Gastrocnemius medialis (tissue), 4 donors: ENCODE data around the gene DPYD.

Experiments
- POLR2A ChIP-seq, 2 donors: fragments of 450-650 bp; IDR thresholded peaks; one replicate each; pipeline ENCODE4 v1.6.1; 2017; ENCODE audit warnings: antibody characterized with exemption in 2 of 2, mild to moderate bottlenecking in 2 of 2, moderate library complexity in 2 of 2
- TF ChIP-seq, protein P1 (sequence below), 5 experiments: fragments of 450-650 bp in 3 of 5; fragments of 200-600 bp in 2 of 5; sonication (generic) in 2 of 5; IDR thresholded peaks in 4 of 5; conservative IDR thresholded peaks in 1 of 5; 1 replicate in 4 of 5; 2 replicates in 1 of 5; pipeline ENCODE4 v1.5.1; 2016 to 2019; ENCODE audit warnings: antibody characterized with exemption in 5 of 5, mild to moderate bottlenecking in 3 of 5, moderate library complexity in 3 of 5

DNA sequence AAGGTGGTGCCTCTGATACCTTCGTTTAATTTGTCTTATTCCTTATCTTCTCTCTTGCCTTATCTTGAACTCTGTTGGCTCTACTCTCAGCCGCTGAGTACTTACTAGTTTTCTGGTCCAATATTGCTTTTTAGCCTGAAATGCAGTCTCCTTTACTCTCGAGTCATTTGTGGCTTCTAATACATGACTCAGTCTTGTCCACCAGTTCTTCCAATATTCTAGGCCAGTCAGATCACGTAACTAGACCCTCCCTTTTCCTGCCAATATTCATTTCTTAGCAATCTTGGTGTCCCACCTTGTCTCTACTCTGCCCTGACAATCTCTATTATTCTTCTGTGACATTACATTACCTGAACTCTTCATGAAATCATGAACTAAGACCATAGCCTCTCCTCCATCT lies 555.8 kb downstream of the DPYD start:
- TF ChIP-seq, protein P1, sequence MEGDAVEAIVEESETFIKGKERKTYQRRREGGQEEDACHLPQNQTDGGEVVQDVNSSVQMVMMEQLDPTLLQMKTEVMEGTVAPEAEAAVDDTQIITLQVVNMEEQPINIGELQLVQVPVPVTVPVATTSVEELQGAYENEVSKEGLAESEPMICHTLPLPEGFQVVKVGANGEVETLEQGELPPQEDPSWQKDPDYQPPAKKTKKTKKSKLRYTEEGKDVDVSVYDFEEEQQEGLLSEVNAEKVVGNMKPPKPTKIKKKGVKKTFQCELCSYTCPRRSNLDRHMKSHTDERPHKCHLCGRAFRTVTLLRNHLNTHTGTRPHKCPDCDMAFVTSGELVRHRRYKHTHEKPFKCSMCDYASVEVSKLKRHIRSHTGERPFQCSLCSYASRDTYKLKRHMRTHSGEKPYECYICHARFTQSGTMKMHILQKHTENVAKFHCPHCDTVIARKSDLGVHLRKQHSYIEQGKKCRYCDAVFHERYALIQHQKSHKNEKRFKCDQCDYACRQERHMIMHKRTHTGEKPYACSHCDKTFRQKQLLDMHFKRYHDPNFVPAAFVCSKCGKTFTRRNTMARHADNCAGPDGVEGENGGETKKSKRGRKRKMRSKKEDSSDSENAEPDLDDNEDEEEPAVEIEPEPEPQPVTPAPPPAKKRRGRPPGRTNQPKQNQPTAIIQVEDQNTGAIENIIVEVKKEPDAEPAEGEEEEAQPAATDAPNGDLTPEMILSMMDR (IDR thresholded peaks at IDR 0.05 in 4 of 5, conservative IDR thresholded peaks at IDR 0.05 in 1 of 5), result no peak
- no peak for TF ChIP-seq POLR2A (IDR thresholded peaks at IDR 0.05)
